SJSA1 (cell line): ENCODE results near the gene CNOT3. TPM values are rescaled to one million over a fixed set of nuclear protein-coding genes. Genes with fewer than 3 reads are reported as not detected.

Experiments used
- DNase-seq, 2 experiments: peaks; one replicate each; pipeline ENCODE4 v3.0.0-alpha.2; 2015 to 2020; ENCODE audit warnings: low spot score in 2 of 2, low read depth in 1 of 2
- H3K27ac ChIP-seq: fragments of 250-450 bp; sonication (Bioruptor Pico); 2 replicates; pipeline ENCODE4 v1.5.1; 2020; ENCODE audit warnings: mild to moderate bottlenecking, moderate library complexity
- H3K27me3 ChIP-seq: fragments of 250-450 bp; sonication (Bioruptor Pico); replicated peaks from 2 replicates; pipeline ENCODE4 v1.5.1; 2020; ENCODE audit warnings: mild to moderate bottlenecking, moderate library complexity
- H3K36me3 ChIP-seq: fragments of 250-450 bp; sonication (Bioruptor Pico); 2 replicates; pipeline ENCODE4 v1.5.1; 2020; ENCODE audit warnings: mild to moderate bottlenecking
- H3K4me1 ChIP-seq: fragments of 250-450 bp; sonication (Bioruptor Pico); replicated peaks from 2 replicates; pipeline ENCODE4 v1.6.1; 2021; ENCODE audit warnings: mild to moderate bottlenecking
- H3K4me3 ChIP-seq: fragments of 250-450 bp; sonication (Bioruptor Pico); 2 replicates; pipeline ENCODE4 v1.5.1; 2020; ENCODE audit warnings: mild to moderate bottlenecking
- H3K9me3 ChIP-seq: fragments of 250-450 bp; sonication (Bioruptor Pico); replicated peaks from 2 replicates; pipeline ENCODE4 v1.5.1; 2020; ENCODE audit warnings: mild to moderate bottlenecking
- total RNA-seq: library from RNA; depleted of rRNA; stranded (reverse); fragments of >200 nt; shearing (Covaris generic); gene quantifications from 2 replicates; pipeline ENCODE4 v1.2.3, GENCODE V29; 2014

The CNOT3 gene
- total RNA-seq, 1 experiment from 2014 or later, result 13.9 TPM

DNA sequence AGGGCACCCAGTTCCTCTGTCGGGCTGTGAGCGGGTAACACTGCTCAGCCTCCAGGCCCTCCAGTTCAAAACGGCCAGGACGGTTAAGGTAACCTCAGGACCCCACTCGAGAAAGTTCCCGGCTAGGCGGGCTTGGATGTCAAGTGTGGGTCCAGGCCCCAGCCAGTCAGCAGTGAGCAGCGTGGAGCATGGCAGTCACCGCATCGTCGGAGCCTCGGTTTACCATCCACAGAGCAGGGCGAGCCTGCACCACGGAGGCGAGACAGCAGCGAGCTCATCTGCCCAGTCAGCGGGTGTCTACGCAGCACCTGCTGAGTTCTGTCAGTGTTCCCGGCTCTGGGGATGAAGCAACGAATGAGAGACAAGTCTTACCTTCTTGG, 8.0 kb upstream of the CNOT3 start:
- Histone ChIP-seq H3K9me3 (no peaks in the 10 kb centered on the region), H3K4me1 (no peaks in the 10 kb centered on the region), H3K27me3 (no peaks in the 10 kb centered on the region), H3K36me3 (peaks cover 59% of the 10 kb centered on the region), H3K27ac (no peak overlapping the region), H3K4me3 (no peak overlapping the region)
- DNase-seq, result no peak

DNA sequence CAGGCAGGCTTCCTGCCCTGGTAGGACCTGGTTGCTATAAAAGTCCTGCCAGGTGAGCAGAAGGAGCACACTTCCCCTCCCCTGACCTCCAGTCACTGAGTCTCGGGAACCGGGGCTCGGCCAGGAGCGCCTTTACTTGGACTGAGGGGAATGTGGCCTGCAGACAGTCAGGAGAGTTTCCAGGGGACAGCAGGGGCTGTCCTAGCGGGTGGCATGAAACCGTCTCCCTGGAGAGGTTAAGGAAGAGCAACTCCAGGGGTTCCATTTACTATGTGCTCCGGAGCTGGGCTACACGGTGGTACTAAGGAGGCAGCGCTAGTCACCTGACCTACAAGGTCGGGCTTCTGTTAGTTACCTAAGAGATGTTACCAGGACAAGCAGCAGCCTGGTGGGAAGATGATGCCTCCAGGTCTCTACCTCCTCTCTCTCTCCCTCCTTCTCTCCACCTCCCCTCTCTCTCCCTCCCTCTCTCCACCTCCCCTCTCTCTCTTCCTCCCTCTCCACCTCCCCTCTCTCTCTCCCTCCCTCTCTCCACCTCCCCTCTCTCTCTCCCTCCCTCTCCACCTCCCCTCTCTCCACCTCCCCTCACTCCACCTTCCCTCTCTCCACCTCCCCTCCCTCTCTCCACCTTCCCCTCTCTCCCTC, 4.1 kb upstream of the CNOT3 start:
- Histone ChIP-seq H3K4me3 (no peak overlapping the region), H3K9me3 (no peaks in the 10 kb centered on the region), H3K36me3 (peaks cover 29% of the 10 kb centered on the region), H3K4me1 (peaks cover 10% of the 10 kb centered on the region), H3K27me3 (no peaks in the 10 kb centered on the region), H3K27ac (no peak overlapping the region)
- DNase-seq, result no peak

DNA sequence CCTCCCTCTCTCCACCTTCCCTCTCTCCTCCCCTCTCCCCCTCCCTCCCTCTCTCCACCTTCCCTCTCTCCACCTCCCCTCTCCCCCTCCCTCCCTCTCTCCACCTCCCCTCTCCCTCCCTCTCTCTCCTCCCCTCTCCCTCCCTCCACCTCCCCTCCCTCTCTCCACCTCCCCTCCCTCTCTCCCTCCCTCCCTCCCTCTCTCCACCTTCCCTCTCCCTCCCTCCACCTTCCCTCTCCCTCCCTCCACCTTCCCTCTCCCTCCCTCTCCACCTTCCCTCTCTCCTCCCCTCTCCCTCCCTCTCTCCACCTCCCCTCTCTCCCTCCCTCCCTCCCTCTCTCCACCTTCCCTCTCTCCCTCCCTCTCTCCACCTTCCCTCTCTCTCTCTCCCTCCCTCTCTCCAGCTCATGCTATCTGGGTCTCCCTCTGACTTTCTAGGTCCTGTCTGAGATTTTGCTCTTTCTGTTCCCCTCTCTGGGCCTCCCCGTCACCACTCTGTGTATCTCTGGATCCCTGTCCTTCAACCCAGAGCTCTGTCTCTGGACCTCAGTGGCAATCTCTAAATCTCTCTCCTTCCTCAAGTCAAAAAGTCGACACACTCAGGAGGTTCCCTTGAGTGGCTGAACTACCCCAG, 3.5 kb upstream of the CNOT3 start:
- H3K27ac ChIP-seq, result no peak overlapping the region
- H3K9me3 ChIP-seq, result no peaks in the 10 kb centered on the region
- H3K27me3 ChIP-seq, result no peaks in the 10 kb centered on the region
- no peak for DNase-seq
- H3K36me3 ChIP-seq, result peaks cover 29% of the 10 kb centered on the region
- H3K4me3 ChIP-seq, result no peak overlapping the region
- H3K4me1 ChIP-seq, result peaks cover 16% of the 10 kb centered on the region

DNA sequence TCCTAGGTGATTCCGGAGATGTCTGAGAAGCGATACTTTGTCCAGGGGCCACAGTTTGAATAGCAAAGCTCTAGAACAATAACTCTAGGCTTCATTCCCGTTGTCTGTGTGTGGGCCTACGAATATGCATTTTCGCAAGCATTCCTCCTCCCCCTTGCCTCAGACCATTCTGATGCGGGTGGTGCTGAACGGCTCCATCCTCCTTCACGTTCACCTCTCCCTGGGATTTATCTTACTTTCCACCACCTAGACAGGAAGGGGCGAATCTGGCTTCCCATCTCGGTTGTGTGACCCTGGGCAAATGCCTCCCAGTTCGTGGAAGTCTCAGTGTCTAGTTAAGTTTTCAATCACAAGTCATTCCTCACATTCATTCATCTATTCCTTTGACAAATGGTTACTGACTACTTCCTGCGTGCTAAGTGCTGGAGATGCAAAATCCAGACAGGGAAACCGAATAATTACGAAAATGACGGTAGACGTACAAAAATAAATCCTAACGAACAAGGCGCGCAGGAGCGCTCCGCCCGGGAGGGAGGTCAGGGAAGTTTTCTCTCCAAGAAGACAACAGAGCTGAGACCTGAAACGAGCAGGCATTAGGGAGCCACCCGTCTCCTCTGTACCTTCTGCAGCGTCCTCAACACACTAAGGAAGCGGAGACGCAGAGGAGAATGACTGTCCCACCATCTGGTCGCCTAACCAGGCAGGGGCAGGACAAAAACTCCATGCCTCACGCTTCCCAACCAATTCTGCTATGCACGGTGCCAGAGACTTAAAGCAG, 1.3 kb upstream of the CNOT3 start:
- H3K4me3 ChIP-seq, result peak overlapping the region; percentile 37
- H3K36me3 ChIP-seq, result peaks cover 43% of the 10 kb centered on the region
- no peaks in the 10 kb centered on the region for H3K27me3 ChIP-seq
- H3K9me3 ChIP-seq, result no peaks in the 10 kb centered on the region
- H3K4me1 ChIP-seq, result peaks cover 18% of the 10 kb centered on the region
- DNase-seq, result peak in 1 of 2 experiments; percentile 35
- H3K27ac ChIP-seq, result no peak overlapping the region

DNA sequence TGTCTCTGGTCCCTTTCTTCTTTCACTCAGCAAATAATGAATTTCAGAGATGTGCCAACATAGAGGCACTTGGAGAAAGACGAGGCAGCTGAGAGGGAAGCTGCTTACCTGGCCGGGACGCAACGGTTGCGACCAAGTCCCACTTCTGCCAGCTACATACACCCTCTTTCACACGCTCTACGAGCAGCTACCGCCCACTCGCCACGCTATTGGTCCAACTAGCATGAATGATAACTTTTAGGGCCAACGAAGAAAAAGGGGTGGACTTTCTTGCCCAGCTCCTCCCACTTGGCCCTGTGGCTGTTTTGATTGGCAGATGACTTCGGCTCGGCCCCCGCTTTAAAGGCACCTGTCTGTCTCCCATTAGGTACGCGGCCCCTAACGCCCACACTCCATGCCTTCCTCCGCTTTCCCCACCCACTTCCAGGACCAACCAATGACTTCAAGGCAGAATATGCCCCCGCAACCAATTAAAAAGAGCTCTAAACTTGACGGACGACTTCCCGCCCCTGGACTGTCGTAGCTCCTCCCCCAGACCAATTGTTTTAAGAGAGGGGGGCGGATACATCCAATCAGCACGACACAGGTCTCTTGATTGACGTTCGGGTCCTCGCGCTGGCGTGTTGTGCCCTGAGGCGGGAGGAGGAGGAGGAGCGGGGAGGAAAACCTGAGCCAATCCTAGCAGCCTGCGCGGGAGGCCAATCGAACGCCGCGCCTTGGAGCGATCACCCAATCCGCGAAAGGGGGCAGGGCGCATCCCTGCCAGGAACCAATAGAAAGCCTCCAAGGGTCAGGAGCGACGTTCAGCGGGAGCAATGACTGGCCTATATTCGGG, 481 bp upstream of the CNOT3 start:
- DNase-seq, result peak; percentile 100
- peak overlapping the region; percentile 92 for H3K27ac ChIP-seq
- no peaks in the 10 kb centered on the region for H3K9me3 ChIP-seq
- peak overlapping the region; percentile 80 for H3K4me3 ChIP-seq
- peaks cover 18% of the 10 kb centered on the region for H3K4me1 ChIP-seq
- peaks cover 43% of the 10 kb centered on the region for H3K36me3 ChIP-seq
- H3K27me3 ChIP-seq, result no peaks in the 10 kb centered on the region

DNA sequence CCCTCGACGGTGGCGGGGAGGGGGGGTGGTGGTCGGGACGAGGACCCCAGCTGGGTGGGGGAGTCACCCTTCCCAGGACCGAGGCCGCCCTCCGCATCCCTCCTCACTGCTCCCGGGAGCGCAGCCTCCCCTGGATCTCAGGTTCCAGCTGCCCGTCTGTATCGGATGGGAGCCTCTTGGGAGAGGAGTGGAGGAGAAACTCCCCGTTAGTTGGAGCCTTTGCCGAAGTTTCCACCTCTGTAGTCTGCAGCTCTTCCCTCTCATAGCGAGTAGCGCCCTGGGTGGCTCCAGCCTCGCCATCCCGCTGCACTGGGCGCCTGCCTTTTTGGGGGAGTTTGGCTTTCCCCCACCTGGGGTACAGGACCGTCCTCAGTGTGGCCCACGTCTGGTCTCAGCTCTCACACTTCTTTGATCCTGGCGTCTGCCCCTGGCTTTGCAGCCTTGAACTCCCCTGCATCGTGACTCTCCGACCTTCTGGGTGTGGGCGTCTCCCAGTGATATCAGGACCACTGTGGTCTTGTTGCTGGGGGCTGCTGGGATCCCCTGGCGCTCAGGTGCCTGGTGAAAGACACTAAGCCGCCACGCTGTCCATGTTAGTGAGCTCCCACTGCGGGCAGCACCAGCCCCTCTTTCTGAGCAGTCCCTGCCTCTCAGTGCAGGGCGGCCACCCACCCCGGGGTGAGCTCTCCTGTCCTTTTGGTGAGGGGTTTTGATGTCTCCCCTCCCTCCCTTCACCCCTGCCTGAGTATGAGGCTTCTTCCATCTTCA, 1.1 kb downstream of the CNOT3 start:
- H3K9me3 ChIP-seq, result no peaks in the 10 kb centered on the region
- peaks cover 18% of the 10 kb centered on the region for H3K4me1 ChIP-seq
- no peak for DNase-seq
- peaks cover 58% of the 10 kb centered on the region for H3K36me3 ChIP-seq
- no peak overlapping the region for H3K27ac ChIP-seq
- no peaks in the 10 kb centered on the region for H3K27me3 ChIP-seq
- H3K4me3 ChIP-seq, result peak overlapping the region; percentile 80

DNA sequence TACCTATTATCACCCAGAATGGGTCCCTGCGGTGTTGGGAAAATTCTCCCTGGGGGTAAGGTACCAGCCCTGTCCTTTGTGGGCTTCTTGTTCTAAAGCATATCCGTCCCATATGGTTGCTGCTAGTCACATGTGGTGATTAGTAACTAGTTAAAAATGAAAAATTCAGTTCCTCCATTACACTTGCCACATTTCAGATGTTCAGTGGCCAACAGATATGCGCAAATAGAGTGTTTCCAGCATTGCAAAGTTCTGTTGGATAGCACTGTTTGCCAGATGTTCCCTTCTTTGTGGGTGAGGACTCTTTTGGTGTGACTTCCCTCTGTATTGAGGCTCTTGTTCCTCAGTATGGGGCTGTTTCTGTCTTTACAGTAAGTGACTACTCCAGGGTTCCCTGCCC, 3.8 kb downstream of the CNOT3 start:
- Histone ChIP-seq H3K4me1 (peaks cover 9% of the 10 kb centered on the region), H3K4me3 (no peak overlapping the region), H3K36me3 (peaks cover 85% of the 10 kb centered on the region), H3K27ac (no peak overlapping the region), H3K9me3 (no peaks in the 10 kb centered on the region), H3K27me3 (no peaks in the 10 kb centered on the region)
- no peak for DNase-seq

DNA sequence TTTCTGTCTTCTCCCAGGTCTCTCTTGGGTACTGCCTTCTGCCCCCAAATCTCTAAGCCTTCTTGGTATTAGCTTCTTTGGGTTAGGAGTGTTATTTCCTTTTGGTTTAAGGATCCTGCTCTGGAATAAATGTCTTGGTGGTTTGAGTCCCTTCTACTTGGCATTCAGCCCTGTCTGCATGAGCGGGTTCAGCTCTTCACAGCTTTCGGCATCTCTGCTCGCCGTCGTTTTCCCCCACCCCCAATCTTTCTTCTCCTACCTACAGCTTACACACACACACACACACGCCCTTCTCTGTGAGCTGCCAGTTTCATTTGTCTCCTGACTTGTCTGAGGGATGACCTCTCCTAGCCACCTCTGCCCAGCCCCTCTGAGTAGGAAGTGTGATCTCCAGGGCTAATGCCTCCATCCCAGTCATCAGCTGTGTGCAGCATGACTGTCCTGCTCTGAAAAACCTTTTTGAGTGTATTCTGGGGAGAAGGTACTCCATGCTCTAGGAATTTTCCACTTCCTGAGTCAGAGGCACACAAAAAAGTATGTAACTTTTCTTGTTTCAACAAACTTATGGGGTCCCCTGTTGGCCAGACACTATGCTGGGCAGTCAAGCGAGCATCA, 4.7 kb downstream of the CNOT3 start:
- Histone ChIP-seq H3K9me3 (no peaks in the 10 kb centered on the region), H3K27ac (no peak overlapping the region), H3K36me3 (peaks cover 94% of the 10 kb centered on the region), H3K27me3 (no peaks in the 10 kb centered on the region), H3K4me3 (no peak overlapping the region), H3K4me1 (peaks cover 8% of the 10 kb centered on the region)
- no peak for DNase-seq

DNA sequence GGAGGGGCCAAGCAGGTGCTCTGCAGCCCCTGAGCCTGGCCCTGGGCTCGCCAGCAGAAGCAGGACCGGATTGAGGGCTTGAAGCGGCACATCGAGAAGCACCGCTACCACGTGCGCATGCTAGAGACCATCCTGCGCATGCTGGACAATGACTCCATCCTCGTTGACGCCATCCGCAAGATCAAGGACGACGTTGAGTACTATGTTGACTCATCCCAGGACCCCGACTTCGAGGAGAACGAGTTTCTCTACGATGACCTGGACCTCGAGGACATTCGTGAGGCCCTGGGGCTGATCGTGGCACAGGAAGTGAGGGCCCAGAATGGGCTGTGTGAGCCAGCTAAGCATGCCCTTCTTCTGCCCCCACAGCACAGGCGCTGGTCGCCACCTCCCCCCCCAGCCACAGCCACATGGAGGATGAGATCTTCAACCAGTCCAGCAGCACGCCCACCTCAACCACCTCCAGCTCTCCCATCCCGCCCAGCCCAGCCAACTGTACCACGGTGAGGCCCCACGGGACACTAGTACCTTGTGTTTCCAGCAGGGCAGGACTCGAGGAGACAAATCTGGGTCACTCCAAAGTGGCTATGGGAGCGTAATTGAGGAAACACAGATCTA, 8.1 kb downstream of the CNOT3 start:
- Histone ChIP-seq H3K9me3 (no peaks in the 10 kb centered on the region), H3K27me3 (no peaks in the 10 kb centered on the region), H3K27ac (no peak overlapping the region), H3K4me1 (no peaks in the 10 kb centered on the region), H3K4me3 (no peak overlapping the region), H3K36me3 (peaks cover 98% of the 10 kb centered on the region)
- DNase-seq, result no peak

DNA sequence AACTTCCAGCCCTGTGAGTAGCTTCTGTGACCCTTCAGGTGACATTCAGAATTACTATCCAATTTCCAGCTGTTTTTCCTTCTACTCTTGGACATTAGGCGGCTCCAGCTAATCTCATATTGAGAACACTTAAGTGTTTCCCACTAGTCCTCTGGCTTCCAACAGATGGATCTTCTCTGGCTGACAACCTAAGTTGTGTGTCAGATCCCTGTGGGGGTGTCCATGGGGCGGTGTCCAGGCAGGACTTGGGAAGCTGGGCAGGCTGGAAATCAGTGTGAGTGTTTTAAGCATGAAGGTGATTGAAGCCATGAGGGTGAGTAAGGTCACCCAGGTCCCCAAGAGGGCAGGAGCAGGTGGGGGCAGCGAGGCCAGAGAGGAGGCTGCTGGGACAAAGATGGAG, 10.1 kb downstream of the CNOT3 start:
- Histone ChIP-seq H3K36me3 (peaks cover 98% of the 10 kb centered on the region), H3K27me3 (no peaks in the 10 kb centered on the region), H3K27ac (no peak overlapping the region), H3K4me3 (no peak overlapping the region), H3K9me3 (no peaks in the 10 kb centered on the region), H3K4me1 (no peaks in the 10 kb centered on the region)
- DNase-seq, result no peak

DNA sequence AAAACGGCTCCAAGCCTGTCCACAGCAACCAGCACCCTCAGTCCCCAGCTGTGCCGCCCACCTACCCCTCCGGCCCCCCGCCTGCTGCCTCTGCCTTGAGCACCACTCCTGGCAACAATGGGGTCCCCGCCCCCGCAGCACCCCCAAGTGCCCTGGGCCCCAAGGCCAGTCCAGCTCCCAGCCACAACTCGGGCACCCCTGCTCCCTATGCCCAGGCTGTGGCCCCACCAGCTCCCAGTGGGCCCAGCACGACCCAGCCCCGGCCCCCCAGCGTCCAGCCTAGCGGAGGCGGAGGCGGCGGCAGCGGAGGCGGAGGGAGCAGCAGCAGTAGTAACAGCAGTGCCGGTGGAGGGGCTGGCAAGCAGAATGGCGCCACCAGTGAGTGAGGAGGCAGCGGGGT, 10.6 kb downstream of the CNOT3 start:
- peaks cover 98% of the 10 kb centered on the region for H3K36me3 ChIP-seq
- DNase-seq, result no peak
- H3K9me3 ChIP-seq, result no peaks in the 10 kb centered on the region
- no peaks in the 10 kb centered on the region for H3K4me1 ChIP-seq
- H3K4me3 ChIP-seq, result no peak overlapping the region
- H3K27ac ChIP-seq, result no peak overlapping the region
- no peaks in the 10 kb centered on the region for H3K27me3 ChIP-seq

DNA sequence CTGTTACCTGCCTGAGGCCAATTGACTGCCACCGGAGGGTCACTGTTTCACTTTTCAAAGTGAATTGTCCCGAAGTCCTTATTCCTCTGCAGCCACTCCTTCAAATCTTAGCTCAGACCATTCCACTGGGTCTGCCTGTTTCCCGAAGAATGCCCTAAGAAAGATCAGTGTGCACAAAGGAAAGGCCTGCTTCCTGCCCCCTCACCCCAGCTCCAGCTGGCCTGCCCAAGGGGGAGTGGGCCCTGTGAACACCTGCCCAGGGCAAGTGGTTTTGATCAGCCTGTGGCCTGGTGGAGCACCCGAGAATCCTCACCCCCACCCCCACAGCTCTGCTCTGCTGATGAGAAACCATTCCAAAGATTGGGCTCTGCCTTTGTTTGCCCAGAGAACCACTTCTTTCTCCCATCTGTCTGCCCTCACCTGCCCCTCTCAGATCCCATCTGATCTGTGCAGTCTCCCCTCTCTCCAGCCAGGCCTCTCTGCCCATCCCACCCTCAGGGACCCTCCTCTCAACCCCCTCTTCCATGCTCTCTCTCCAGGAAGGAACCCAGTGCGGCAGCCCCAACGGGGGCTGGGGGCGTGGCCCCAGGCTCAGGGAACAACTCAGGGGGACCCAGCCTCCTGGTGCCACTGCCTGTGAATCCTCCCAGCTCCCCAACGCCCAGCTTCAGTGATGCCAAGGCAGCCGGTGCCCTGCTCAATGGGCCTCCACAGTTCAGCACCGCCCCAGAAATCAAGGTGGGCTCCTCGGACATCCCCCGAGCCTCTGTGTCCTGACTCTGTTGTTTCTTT, 11.7 kb downstream of the CNOT3 start:
- Histone ChIP-seq H3K4me3 (no peak overlapping the region), H3K27me3 (no peaks in the 10 kb centered on the region), H3K36me3 (peaks cover 98% of the 10 kb centered on the region), H3K4me1 (no peaks in the 10 kb centered on the region), H3K27ac (no peak overlapping the region), H3K9me3 (no peaks in the 10 kb centered on the region)
- no peak for DNase-seq
